GM12891 (cell line): ENCODE results near the gene SPATS2.

Experiments used
- PAX5 ChIP-seq: IDR thresholded peaks from 2 replicates; pipeline ENCODE4 v1.6.1; 2011; ENCODE audit warnings: low read length, moderate library complexity, mild to moderate bottlenecking; ENCODE audit not compliant: insufficient read depth, severe bottlenecking
- POLR2A ChIP-seq: IDR thresholded peaks from 2 replicates; pipeline ENCODE4 v1.6.1; 2011; ENCODE audit warnings: low read depth, low read length, control low read depth
- POLR2AphosphoS5 ChIP-seq: IDR thresholded peaks from 2 replicates; pipeline ENCODE4 v1.6.1; 2011; ENCODE audit warnings: low read depth, low read length, control low read depth
- POU2F2 ChIP-seq: IDR thresholded peaks from 2 replicates; pipeline ENCODE4 v1.6.1; 2011; ENCODE audit warnings: low read depth, mild to moderate bottlenecking, control low read depth, low read length, moderate library complexity
- SPI1 ChIP-seq: IDR thresholded peaks from 2 replicates; pipeline ENCODE4 v1.6.1; 2011; ENCODE audit warnings: low read depth, low read length, control low read depth
- TAF1 ChIP-seq: IDR thresholded peaks from 2 replicates; pipeline ENCODE4 v1.6.1; 2011; ENCODE audit warnings: low read depth, low read length, control low read depth

GRCh38 chr12:49334226-49334625 lies 33.0 kb upstream of the SPATS2 start:
- TF ChIP-seq POLR2AphosphoS5 = no peak
- TF ChIP-seq POLR2A = no peak
- no peak for TF ChIP-seq TAF1
- TF ChIP-seq SPI1 = no peak
- no peak for TF ChIP-seq POU2F2
- no peak for TF ChIP-seq PAX5
